Measurements from ENCODE around the gene ZBTB12.

DNA sequence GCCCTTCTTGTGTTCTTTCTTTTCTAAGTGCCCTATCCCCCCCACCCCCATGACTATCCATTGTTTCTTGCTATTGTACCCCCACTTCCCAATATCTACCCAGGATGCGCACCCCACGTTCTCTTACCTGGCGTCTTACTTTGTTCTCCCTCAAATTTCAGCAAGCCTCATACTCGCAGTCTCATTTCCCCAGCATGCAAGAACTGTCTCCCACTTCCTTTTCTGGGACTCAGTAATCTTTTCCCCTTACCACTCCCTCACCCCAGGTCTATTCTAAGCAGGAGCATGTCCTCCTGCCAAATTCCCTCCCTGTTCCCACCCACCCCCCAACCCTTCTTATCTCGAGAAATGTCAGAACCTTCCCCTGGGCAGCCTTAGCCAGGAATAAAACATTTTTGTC is 2.7 kb downstream of the ZBTB12 start:
- TF ChIP-seq POLR2AphosphoS5 (IDR thresholded peaks at IDR 0.05; ENCODE audit: low read depth, low read length) (no peak), TCF7L2 (IDR thresholded peaks at IDR 0.05; ENCODE audit: low read depth, low read length) (no peak), SATB2 (CRISPR knock-in tag; IDR thresholded peaks at IDR 0.05) (no peak), MAFK (conservative IDR thresholded peaks at IDR 0.05 in 1 of 2, IDR thresholded peaks at IDR 0.05 in 1 of 2; ENCODE audit: low read length in 2 of 2) (no peak), ZEB1 (IDR thresholded peaks at IDR 0.05; ENCODE audit: insufficient replicate concordance, low read depth) (no peak), JUNB (CRISPR knock-in tag; IDR thresholded peaks at IDR 0.05; ENCODE audit: borderline replicate concordance) (no peak), ARID2 (CRISPR knock-in tag; IDR thresholded peaks at IDR 0.05; ENCODE audit: borderline replicate concordance) (no peak), SIN3A (IDR thresholded peaks at IDR 0.05; ENCODE audit: borderline replicate concordance, low read depth, low read length) (no peak)
- TF ChIP-seq, protein P1, sequence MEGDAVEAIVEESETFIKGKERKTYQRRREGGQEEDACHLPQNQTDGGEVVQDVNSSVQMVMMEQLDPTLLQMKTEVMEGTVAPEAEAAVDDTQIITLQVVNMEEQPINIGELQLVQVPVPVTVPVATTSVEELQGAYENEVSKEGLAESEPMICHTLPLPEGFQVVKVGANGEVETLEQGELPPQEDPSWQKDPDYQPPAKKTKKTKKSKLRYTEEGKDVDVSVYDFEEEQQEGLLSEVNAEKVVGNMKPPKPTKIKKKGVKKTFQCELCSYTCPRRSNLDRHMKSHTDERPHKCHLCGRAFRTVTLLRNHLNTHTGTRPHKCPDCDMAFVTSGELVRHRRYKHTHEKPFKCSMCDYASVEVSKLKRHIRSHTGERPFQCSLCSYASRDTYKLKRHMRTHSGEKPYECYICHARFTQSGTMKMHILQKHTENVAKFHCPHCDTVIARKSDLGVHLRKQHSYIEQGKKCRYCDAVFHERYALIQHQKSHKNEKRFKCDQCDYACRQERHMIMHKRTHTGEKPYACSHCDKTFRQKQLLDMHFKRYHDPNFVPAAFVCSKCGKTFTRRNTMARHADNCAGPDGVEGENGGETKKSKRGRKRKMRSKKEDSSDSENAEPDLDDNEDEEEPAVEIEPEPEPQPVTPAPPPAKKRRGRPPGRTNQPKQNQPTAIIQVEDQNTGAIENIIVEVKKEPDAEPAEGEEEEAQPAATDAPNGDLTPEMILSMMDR (CRISPR knock-in tag; IDR thresholded peaks at IDR 0.05) = no peak
- TF ChIP-seq, protein P2, sequence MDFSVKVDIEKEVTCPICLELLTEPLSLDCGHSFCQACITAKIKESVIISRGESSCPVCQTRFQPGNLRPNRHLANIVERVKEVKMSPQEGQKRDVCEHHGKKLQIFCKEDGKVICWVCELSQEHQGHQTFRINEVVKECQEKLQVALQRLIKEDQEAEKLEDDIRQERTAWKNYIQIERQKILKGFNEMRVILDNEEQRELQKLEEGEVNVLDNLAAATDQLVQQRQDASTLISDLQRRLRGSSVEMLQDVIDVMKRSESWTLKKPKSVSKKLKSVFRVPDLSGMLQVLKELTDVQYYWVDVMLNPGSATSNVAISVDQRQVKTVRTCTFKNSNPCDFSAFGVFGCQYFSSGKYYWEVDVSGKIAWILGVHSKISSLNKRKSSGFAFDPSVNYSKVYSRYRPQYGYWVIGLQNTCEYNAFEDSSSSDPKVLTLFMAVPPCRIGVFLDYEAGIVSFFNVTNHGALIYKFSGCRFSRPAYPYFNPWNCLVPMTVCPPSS (IDR thresholded peaks at IDR 0.05) = no peak
- TF ChIP-seq, protein P3, sequence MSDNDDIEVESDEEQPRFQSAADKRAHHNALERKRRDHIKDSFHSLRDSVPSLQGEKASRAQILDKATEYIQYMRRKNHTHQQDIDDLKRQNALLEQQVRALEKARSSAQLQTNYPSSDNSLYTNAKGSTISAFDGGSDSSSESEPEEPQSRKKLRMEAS (IDR thresholded peaks at IDR 0.05) = no peak
- TF ChIP-seq, protein P4, sequence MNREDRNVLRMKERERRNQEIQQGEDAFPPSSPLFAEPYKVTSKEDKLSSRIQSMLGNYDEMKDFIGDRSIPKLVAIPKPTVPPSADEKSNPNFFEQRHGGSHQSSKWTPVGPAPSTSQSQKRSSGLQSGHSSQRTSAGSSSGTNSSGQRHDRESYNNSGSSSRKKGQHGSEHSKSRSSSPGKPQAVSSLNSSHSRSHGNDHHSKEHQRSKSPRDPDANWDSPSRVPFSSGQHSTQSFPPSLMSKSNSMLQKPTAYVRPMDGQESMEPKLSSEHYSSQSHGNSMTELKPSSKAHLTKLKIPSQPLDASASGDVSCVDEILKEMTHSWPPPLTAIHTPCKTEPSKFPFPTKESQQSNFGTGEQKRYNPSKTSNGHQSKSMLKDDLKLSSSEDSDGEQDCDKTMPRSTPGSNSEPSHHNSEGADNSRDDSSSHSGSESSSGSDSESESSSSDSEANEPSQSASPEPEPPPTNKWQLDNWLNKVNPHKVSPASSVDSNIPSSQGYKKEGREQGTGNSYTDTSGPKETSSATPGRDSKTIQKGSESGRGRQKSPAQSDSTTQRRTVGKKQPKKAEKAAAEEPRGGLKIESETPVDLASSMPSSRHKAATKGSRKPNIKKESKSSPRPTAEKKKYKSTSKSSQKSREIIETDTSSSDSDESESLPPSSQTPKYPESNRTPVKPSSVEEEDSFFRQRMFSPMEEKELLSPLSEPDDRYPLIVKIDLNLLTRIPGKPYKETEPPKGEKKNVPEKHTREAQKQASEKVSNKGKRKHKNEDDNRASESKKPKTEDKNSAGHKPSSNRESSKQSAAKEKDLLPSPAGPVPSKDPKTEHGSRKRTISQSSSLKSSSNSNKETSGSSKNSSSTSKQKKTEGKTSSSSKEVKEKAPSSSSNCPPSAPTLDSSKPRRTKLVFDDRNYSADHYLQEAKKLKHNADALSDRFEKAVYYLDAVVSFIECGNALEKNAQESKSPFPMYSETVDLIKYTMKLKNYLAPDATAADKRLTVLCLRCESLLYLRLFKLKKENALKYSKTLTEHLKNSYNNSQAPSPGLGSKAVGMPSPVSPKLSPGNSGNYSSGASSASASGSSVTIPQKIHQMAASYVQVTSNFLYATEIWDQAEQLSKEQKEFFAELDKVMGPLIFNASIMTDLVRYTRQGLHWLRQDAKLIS (CRISPR knock-in tag; IDR thresholded peaks at IDR 0.05) = no peak
- TF ChIP-seq, protein P5, sequence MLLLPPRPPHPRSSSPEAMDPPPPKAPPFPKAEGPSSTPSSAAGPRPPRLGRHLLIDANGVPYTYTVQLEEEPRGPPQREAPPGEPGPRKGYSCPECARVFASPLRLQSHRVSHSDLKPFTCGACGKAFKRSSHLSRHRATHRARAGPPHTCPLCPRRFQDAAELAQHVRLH (CRISPR knock-in tag; IDR thresholded peaks at IDR 0.05; ENCODE audit: borderline replicate concordance, low read depth) = no peak
- TF ChIP-seq, protein P6, sequence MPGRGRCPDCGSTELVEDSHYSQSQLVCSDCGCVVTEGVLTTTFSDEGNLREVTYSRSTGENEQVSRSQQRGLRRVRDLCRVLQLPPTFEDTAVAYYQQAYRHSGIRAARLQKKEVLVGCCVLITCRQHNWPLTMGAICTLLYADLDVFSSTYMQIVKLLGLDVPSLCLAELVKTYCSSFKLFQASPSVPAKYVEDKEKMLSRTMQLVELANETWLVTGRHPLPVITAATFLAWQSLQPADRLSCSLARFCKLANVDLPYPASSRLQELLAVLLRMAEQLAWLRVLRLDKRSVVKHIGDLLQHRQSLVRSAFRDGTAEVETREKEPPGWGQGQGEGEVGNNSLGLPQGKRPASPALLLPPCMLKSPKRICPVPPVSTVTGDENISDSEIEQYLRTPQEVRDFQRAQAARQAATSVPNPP (CRISPR knock-in tag; IDR thresholded peaks at IDR 0.05) = no peak

All from HepG2 (cell line).